Prostate gland (tissue), 2 donors: ENCODE measurements around the gene GABRA5.

Experiments
- POLR2A ChIP-seq: fragments of 450-650 bp; IDR thresholded peaks from one replicate; pipeline ENCODE4 v1.6.1; 2016; ENCODE audit warnings: antibody characterized with exemption, mild to moderate bottlenecking
- POLR2AphosphoS5 ChIP-seq: sonication (generic); formaldehyde crosslinking; IDR thresholded peaks from one replicate; pipeline ENCODE4 v1.6.1; 2017; ENCODE audit warnings: antibody characterized with exemption
- TF ChIP-seq, protein P1 (sequence below), 4 experiments: fragments of 200-600 bp in 2 of 4; fragments of 450-650 bp in 2 of 4; sonication (generic) in 2 of 4; IDR thresholded peaks; 1 replicate in 3 of 4; 2 replicates in 1 of 4; pipeline ENCODE4 v1.5.1; 2016 to 2019; ENCODE audit warnings: antibody characterized with exemption in 4 of 4, mild to moderate bottlenecking in 2 of 4, moderate library complexity in 2 of 4

GRCh38 chr15:26848498-26848897 is 18.4 kb upstream of the GABRA5 start:
- TF ChIP-seq POLR2AphosphoS5 (no peak), POLR2A (no peak)
- TF ChIP-seq, protein P1, sequence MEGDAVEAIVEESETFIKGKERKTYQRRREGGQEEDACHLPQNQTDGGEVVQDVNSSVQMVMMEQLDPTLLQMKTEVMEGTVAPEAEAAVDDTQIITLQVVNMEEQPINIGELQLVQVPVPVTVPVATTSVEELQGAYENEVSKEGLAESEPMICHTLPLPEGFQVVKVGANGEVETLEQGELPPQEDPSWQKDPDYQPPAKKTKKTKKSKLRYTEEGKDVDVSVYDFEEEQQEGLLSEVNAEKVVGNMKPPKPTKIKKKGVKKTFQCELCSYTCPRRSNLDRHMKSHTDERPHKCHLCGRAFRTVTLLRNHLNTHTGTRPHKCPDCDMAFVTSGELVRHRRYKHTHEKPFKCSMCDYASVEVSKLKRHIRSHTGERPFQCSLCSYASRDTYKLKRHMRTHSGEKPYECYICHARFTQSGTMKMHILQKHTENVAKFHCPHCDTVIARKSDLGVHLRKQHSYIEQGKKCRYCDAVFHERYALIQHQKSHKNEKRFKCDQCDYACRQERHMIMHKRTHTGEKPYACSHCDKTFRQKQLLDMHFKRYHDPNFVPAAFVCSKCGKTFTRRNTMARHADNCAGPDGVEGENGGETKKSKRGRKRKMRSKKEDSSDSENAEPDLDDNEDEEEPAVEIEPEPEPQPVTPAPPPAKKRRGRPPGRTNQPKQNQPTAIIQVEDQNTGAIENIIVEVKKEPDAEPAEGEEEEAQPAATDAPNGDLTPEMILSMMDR (IDR thresholded peaks at IDR 0.05): no peak
